ENCODE data around the gene GBX2. TPM values are rescaled to one million over a fixed set of nuclear protein-coding genes. Genes with fewer than 3 reads are reported as not detected.

The GBX2 gene
- total and polyA plus RNA-seq, 7 donors, result not detected

- TF ChIP-seq CTCF (IDR thresholded peaks at IDR 0.05), result no peak
- Histone ChIP-seq H3K27me3 (ENCODE audit: insufficient read depth in 3 of 3, low read length in 2 of 3) (peaks cover 3 to 67% (median 20%) of the 10 kb centered on the region in 3 donors), H3K4me1 (peaks cover 20% of the 10 kb centered on the region), H3K36me3 (ENCODE audit: insufficient read depth in 1 of 2, low read depth in 1 of 2) (no peaks in the 10 kb centered on the region), H3K27ac (no peak overlapping the region), H3K4me3 (no peak overlapping the region), H3K9me3 (no peaks in the 10 kb centered on the region)
- 21 to 26% (median 25%) methylated on average over 12 of the region's 12 CpGs for WGBS, 3 donors
- intact Hi-C loops (cut with DNase I), result loop anchor here in 1 of 2 donors (5.0 kb wide), 1 partner anchor 378 kb away; no protein-coding TSS in a partner anchor
- DNase-seq, result no peak
- ATAC-seq, result no peak
Measured at GRCh38 chr2:236180076-236180816, 12.1 kb upstream of the GBX2 start.

DNA sequence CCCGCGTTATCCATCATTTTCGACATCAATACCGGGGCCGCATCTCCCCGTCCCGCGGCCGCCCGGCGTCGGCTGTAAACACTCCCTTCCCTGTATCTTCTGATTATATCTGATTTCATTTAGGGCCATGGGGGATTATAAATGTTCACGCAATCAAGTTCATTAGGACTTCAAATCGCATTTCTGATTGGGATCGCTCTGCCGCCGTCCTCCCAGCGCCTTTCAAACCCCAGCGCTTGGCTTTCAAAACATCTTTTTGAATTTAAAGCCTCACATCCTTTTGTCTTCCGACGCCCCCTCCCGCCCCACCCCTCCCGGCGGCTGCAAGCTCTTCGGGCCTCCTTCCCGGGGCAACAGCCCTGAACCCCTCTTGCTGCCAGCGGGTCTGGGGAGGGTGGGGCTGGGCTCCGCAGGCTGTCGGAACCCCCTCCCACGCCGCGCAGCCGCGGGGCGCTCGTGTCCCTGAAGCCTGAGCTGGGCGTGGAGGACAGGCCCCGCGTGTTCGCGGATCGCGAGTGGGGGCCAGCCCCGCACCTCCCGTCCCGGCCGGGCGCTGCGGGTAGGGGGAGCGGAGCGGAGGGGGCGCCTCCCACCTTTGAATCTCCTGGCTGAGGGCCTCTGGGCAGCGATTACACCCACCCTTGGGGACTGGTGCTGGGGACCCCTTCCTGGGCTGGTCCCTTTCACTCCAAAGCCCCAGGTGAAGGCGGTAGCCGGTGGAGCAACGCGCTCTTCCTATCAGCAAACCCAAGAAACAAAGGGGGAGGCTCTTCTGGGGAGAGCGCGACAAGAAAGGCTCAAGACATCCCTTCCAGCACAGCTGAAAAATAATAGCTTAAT is 11.3 kb upstream of the GBX2 start:
- ATAC-seq (no peak), DNase-seq (no peak)
- TF ChIP-seq CTCF (IDR thresholded peaks at IDR 0.05), result no peak
- 4 to 7% (median 7%) methylated on average over 55 to 59 of the region's 59 CpGs for WGBS, 3 donors
- intact Hi-C loops (cut with DNase I), result loop anchor here (5.0 to 10.0 kb wide), 3 partner anchors 125 to 402 kb away; no protein-coding TSS in a partner anchor
- Histone ChIP-seq H3K4me3 (peak overlapping the region; percentile 59), H3K36me3 (ENCODE audit: insufficient read depth in 1 of 2, low read depth in 1 of 2) (no peaks in the 10 kb centered on the region), H3K4me1 (peaks cover 20% of the 10 kb centered on the region), H3K27ac (no peak overlapping the region), H3K27me3 (ENCODE audit: insufficient read depth in 3 of 3, low read length in 2 of 3) (peaks cover 3 to 74% (median 22%) of the 10 kb centered on the region in 3 donors), H3K9me3 (no peaks in the 10 kb centered on the region)

DNA sequence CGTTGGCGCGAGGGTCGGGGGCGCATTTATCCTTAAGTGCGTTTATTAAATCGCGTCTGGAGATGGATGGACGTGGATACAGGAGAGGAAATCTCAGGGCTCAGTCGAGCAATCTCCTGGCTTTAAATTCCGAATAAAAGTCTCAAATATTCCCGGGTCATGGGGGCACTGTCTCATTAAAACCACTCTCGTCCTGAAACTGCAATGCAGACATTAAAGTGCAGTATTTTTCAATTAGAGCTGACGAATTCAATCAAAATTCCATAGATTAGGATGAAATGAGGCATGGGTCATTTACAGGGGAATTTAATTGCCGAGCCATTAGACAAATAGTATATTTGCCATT is 10.7 kb upstream of the GBX2 start:
- H3K4me1 ChIP-seq, result peaks cover 20% of the 10 kb centered on the region
- no peak for TF ChIP-seq CTCF (IDR thresholded peaks at IDR 0.05)
- peak overlapping the region; percentile 59 for H3K4me3 ChIP-seq
- no peak overlapping the region for H3K27ac ChIP-seq
- H3K27me3 ChIP-seq (ENCODE audit: insufficient read depth in 3 of 3, low read length in 2 of 3), result peaks cover 3 to 80% (median 23%) of the 10 kb centered on the region in 3 donors
- no peak for DNase-seq
- 4 to 6% (median 5%) methylated on average over 15 of the region's 15 CpGs for WGBS, 3 donors
- intact Hi-C loops (cut with DNase I), result loop anchor here (5.0 to 10.0 kb wide), 2 partner anchors 126 to 402 kb away; no protein-coding TSS in a partner anchor
- ATAC-seq, result no peak
- H3K36me3 ChIP-seq (ENCODE audit: insufficient read depth in 1 of 2, low read depth in 1 of 2), result no peaks in the 10 kb centered on the region
- no peaks in the 10 kb centered on the region for H3K9me3 ChIP-seq

DNA sequence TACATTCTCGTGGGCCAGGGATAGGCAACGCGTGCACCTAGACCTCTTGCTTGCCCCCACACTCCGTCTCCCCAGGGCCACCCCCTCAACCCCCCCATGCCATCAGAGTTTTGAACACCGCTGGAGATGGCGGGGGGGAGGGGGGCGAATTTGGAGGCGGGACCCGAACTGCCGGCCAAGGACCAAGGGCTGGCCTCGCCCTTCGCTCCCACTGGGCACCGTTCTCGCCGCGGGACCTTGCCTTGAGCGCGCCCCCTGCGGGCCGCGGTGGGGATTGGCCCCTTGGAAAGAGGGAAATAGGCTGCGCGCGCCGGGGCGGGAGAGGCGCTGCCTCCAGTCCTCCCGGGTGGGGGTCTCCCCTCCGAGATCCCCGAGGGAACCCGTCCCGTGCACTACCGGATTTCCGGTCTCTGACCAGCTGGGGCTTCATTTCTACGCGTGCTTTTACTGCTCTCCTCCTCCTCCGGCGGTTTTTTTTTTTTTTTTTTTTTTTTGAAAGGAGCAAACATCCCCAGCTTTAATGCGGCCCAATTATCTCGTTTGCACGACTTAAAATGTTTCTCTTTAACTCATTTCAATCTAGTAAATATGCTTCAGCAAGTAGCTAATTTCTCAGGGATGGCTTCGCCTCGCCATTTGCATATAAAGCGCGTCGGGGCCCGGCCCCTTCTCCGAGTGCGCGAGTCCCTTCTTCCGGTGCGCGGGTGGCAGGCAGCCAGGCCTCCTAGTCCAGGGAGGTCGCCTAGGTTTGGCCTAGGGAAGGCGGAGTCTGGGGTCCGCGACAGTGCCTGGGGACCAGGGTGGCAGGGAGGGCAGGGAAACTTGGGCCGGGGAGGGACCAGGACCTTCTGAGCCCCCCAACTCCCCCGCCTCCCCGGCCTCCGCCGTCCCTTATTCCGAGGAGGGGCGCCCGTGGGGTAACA is 10.0 kb upstream of the GBX2 start:
- intact Hi-C loops (cut with DNase I), result loop anchor here (5.0 to 10.0 kb wide), 2 partner anchors 127 to 401 kb away; no protein-coding TSS in a partner anchor
- Histone ChIP-seq H3K9me3 (no peaks in the 10 kb centered on the region), H3K27ac (no peak overlapping the region), H3K36me3 (ENCODE audit: insufficient read depth in 1 of 2, low read depth in 1 of 2) (no peaks in the 10 kb centered on the region), H3K27me3 (ENCODE audit: insufficient read depth in 3 of 3, low read length in 2 of 3) (peaks cover 3 to 86% (median 27%) of the 10 kb centered on the region in 3 donors), H3K4me1 (peaks cover 20% of the 10 kb centered on the region), H3K4me3 (peak overlapping the region; percentile 59)
- TF ChIP-seq CTCF (IDR thresholded peaks at IDR 0.05), result peak; percentile 73
- peak; percentile 81 to 92 (median 84) for ATAC-seq
- WGBS, 3 donors, result 3 to 4% (median 4%) methylated on average over 51 to 65 of the region's 65 CpGs
- peak; percentile 65 to 80 for DNase-seq
